Measurements from ENCODE around the gene PTPRN2.

The PTPRN2 gene

GRCh38 chr7:158550886-158551452 is 36.7 kb downstream of the PTPRN2 start:
- no peak for TF ChIP-seq CTCF (IDR thresholded peaks at IDR 0.05; ENCODE audit: borderline replicate concordance, insufficient read depth, low read depth, low read length)
- no peak overlapping the region for H3K4me3 ChIP-seq (ENCODE audit: low read depth, low read length)

- H3K4me3 ChIP-seq (ENCODE audit: low read depth, low read length), result no peak overlapping the region
- no peak for TF ChIP-seq CTCF (IDR thresholded peaks at IDR 0.05; ENCODE audit: borderline replicate concordance, insufficient read depth, low read depth, low read length)
These were observed 37.3 kb downstream of the PTPRN2 start for GRCh38 chr7:158550394-158550700.

- no peak for TF ChIP-seq CTCF (IDR thresholded peaks at IDR 0.05; ENCODE audit: borderline replicate concordance, insufficient read depth, low read depth, low read length)
- H3K4me3 ChIP-seq (ENCODE audit: low read depth, low read length), result no peak overlapping the region
These were observed 37.8 kb downstream of the PTPRN2 start for GRCh38 chr7:158549616-158550393.

- H3K4me3 ChIP-seq (ENCODE audit: low read depth, low read length), result no peak overlapping the region
- TF ChIP-seq CTCF (IDR thresholded peaks at IDR 0.05; ENCODE audit: borderline replicate concordance, insufficient read depth, low read depth, low read length), result no peak
These were observed 38.4 kb downstream of the PTPRN2 start for GRCh38 chr7:158549176-158549615.

- no peak for TF ChIP-seq CTCF (IDR thresholded peaks at IDR 0.05; ENCODE audit: borderline replicate concordance, insufficient read depth, low read depth, low read length)
- H3K4me3 ChIP-seq (ENCODE audit: low read depth, low read length), result no peak overlapping the region
These were observed 38.9 kb downstream of the PTPRN2 start for GRCh38 chr7:158548726-158549125.

GRCh38 chr7:158547817-158548216 is 39.8 kb downstream of the PTPRN2 start:
- no peak overlapping the region for H3K4me3 ChIP-seq (ENCODE audit: low read depth, low read length)
- no peak for TF ChIP-seq CTCF (IDR thresholded peaks at IDR 0.05; ENCODE audit: borderline replicate concordance, insufficient read depth, low read depth, low read length)

- TF ChIP-seq CTCF (IDR thresholded peaks at IDR 0.05; ENCODE audit: borderline replicate concordance, insufficient read depth, low read depth, low read length), result no peak
- no peak overlapping the region for H3K4me3 ChIP-seq (ENCODE audit: low read depth, low read length)
These were observed 41.0 kb downstream of the PTPRN2 start for GRCh38 chr7:158546626-158547025.
